ENCODE measurements around the gene AKIRIN2.

The AKIRIN2 gene

DNA sequence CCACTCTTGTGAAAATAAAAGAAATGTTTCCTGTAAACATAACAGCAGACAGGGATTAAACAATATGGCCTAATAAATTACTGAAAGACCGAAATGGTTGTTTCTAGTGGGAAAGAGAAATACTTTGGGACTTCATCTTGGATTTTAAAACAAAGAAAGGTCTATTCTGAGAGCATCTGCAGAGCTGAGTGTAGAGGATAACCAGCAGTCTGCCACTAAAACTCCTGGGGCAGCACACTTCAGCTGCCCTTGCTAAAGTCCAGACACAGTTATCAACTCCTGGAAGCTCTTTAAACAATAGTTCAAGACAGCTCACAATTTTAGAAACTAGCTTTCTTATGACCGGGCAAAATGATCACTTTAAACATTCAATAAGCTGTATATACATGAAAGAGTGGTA is 38.6 kb downstream of the AKIRIN2 start:
- no peaks in the 10 kb centered on the region; the same call in 1 of the 2 replicates for H3F3A ChIP-seq (ENCODE audit: low read depth)
- TF ChIP-seq, protein P1, sequence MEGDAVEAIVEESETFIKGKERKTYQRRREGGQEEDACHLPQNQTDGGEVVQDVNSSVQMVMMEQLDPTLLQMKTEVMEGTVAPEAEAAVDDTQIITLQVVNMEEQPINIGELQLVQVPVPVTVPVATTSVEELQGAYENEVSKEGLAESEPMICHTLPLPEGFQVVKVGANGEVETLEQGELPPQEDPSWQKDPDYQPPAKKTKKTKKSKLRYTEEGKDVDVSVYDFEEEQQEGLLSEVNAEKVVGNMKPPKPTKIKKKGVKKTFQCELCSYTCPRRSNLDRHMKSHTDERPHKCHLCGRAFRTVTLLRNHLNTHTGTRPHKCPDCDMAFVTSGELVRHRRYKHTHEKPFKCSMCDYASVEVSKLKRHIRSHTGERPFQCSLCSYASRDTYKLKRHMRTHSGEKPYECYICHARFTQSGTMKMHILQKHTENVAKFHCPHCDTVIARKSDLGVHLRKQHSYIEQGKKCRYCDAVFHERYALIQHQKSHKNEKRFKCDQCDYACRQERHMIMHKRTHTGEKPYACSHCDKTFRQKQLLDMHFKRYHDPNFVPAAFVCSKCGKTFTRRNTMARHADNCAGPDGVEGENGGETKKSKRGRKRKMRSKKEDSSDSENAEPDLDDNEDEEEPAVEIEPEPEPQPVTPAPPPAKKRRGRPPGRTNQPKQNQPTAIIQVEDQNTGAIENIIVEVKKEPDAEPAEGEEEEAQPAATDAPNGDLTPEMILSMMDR (conservative IDR thresholded peaks at IDR 0.05; ENCODE audit: low read length), result no peak
- TF ChIP-seq EZH2phosphoT487 (IDR thresholded peaks at IDR 0.05; ENCODE audit: borderline replicate concordance), result no peak
- H3K36me3 ChIP-seq (ENCODE audit: insufficient read depth, low read length), result peaks cover 9% of the 10 kb centered on the region; the same call in 1 of the 2 replicates
- no peaks in the 10 kb centered on the region for H3K9me2 ChIP-seq (replicated peaks; ENCODE audit: low read depth, low read length)
- no peaks in the 10 kb centered on the region for H3K9me3 ChIP-seq (ENCODE audit: insufficient read depth, low read depth, low read length)
- H3K4me3 ChIP-seq (ENCODE audit: low read length, poor library complexity, severe bottlenecking), result no peak overlapping the region
- no peaks in the 10 kb centered on the region for H3K27me3 ChIP-seq (ENCODE audit: insufficient read depth, low read length, poor library complexity, severe bottlenecking)
- no peak overlapping the region for H2AFZ ChIP-seq (ENCODE audit: low read length)
- H3K4me1 ChIP-seq (ENCODE audit: insufficient read depth, low read length, poor library complexity, severe bottlenecking), result no peaks in the 10 kb centered on the region
- no peaks in the 10 kb centered on the region for H4K20me1 ChIP-seq (ENCODE audit: insufficient read depth, low read length, poor library complexity, severe bottlenecking)
- H3K4me2 ChIP-seq (ENCODE audit: low read depth, low read length, poor library complexity, severe bottlenecking), result no peak overlapping the region
- H3K79me2 ChIP-seq (ENCODE audit: insufficient read depth, low read length), result no peaks in the 10 kb centered on the region
- no peak overlapping the region for H3K9ac ChIP-seq (ENCODE audit: low read depth, low read length, poor library complexity, severe bottlenecking)

DNA sequence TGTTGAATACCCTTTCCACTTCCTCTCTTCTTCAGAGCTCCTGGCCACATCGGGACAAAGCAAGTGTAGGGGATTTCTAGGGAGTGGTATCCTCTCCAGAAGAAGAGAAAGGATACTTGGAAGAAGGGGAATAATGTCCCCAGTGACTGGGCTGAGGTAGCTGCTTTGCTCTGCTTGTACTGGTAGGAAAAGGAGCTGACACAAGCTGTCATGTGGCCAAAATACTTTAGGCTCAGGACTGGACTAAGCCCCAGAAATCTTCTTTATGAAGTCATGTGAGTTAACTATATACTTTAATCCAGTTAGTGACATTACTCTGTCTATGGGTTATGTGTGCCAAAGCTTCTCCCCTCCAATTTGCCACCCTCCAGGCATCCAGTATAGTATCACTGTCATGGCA is 40.5 kb downstream of the AKIRIN2 start:
- Histone ChIP-seq H4K20me1 (ENCODE audit: insufficient read depth, low read length, poor library complexity, severe bottlenecking) (no peaks in the 10 kb centered on the region), H2AFZ (ENCODE audit: low read length) (no peak overlapping the region), H3K9me2 (replicated peaks; ENCODE audit: low read depth, low read length) (no peaks in the 10 kb centered on the region), H3F3A (ENCODE audit: low read depth) (no peaks in the 10 kb centered on the region), H3K79me2 (ENCODE audit: insufficient read depth, low read length) (no peaks in the 10 kb centered on the region), H3K36me3 (ENCODE audit: insufficient read depth, low read length) (peaks cover 4% of the 10 kb centered on the region; the same call in 1 of the 2 replicates), H3K9ac (ENCODE audit: low read depth, low read length, poor library complexity, severe bottlenecking) (no peak overlapping the region), H3K4me1 (ENCODE audit: insufficient read depth, low read length, poor library complexity, severe bottlenecking) (peaks cover 5% of the 10 kb centered on the region), H3K27me3 (ENCODE audit: insufficient read depth, low read length, poor library complexity, severe bottlenecking) (no peaks in the 10 kb centered on the region), H3K4me3 (ENCODE audit: low read length, poor library complexity, severe bottlenecking) (no peak overlapping the region), H3K9me3 (ENCODE audit: insufficient read depth, low read depth, low read length) (no peaks in the 10 kb centered on the region), H3K4me2 (ENCODE audit: low read depth, low read length, poor library complexity, severe bottlenecking) (no peak overlapping the region)
- no peak for TF ChIP-seq EZH2phosphoT487 (IDR thresholded peaks at IDR 0.05; ENCODE audit: borderline replicate concordance)
- TF ChIP-seq, protein P1 (conservative IDR thresholded peaks at IDR 0.05; ENCODE audit: low read length), result no peak

DNA sequence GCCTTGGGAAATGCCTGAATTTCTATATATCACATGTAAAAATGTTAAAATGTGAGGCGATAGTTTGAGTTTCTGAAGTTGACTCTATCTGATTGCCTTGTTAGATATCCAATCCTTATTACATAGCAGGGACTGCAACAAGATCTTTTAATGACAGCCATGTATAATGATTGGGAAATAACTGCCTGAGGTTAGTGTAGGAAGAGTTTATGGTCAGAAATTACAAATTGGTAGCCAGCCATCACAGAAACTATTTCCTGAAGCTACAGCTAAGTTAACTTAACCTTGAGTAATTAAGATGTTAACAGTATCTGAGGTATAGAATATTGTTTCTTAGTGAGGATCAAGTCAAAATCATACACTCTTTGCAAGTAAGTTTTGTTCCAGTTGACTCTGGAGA is 41.0 kb downstream of the AKIRIN2 start:
- H3K4me2 ChIP-seq (ENCODE audit: low read depth, low read length, poor library complexity, severe bottlenecking), result no peak overlapping the region
- peaks cover 5% of the 10 kb centered on the region for H3K4me1 ChIP-seq (ENCODE audit: insufficient read depth, low read length, poor library complexity, severe bottlenecking)
- no peak overlapping the region for H3K4me3 ChIP-seq (ENCODE audit: low read length, poor library complexity, severe bottlenecking)
- peaks cover 4% of the 10 kb centered on the region; the same call in 1 of the 2 replicates for H3K36me3 ChIP-seq (ENCODE audit: insufficient read depth, low read length)
- H3K79me2 ChIP-seq (ENCODE audit: insufficient read depth, low read length), result no peaks in the 10 kb centered on the region
- H4K20me1 ChIP-seq (ENCODE audit: insufficient read depth, low read length, poor library complexity, severe bottlenecking), result no peaks in the 10 kb centered on the region
- H3K9me2 ChIP-seq (replicated peaks; ENCODE audit: low read depth, low read length), result no peaks in the 10 kb centered on the region
- H3K27me3 ChIP-seq (ENCODE audit: insufficient read depth, low read length, poor library complexity, severe bottlenecking), result no peaks in the 10 kb centered on the region
- H3F3A ChIP-seq (ENCODE audit: low read depth), result no peaks in the 10 kb centered on the region
- TF ChIP-seq, protein P1 (conservative IDR thresholded peaks at IDR 0.05; ENCODE audit: low read length), result no peak
- TF ChIP-seq EZH2phosphoT487 (IDR thresholded peaks at IDR 0.05; ENCODE audit: borderline replicate concordance), result no peak
- no peaks in the 10 kb centered on the region for H3K9me3 ChIP-seq (ENCODE audit: insufficient read depth, low read depth, low read length)
- no peak overlapping the region for H3K9ac ChIP-seq (ENCODE audit: low read depth, low read length, poor library complexity, severe bottlenecking)
- no peak overlapping the region for H2AFZ ChIP-seq (ENCODE audit: low read length)

Data from Loucy (cell line).